HG03432 (cell line): ENCODE measurements around the gene WNK1.

Experiments used
- ATAC-seq: cut with Tn5 transposase; IDR thresholded peaks from one replicate; pipeline ENCODE4 v1.9.1; 2021; ENCODE audit warnings: mild to moderate bottlenecking, moderate library complexity; ENCODE audit not compliant: unreplicated experiment

WNK1 gene

DNA sequence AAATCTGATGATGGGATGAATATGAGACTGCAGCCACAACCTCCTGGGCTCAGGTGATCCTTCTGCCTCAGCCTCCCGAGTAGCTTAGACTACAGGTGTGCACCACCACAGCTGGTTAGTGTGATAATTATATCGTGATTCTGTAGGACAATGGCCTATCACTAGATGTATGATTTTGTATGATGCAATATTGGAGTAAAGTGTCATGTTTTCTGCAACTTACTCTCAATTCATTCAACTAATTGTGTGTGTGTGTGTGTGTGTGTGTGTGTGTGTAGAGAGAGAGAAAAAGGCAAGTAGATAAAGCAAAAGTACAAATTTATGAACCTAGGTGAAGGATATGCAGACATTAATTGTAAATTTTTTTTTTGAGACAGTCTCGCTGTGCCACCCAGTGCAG, 186.4 kb downstream of the WNK1 start:
- no peak for ATAC-seq

DNA sequence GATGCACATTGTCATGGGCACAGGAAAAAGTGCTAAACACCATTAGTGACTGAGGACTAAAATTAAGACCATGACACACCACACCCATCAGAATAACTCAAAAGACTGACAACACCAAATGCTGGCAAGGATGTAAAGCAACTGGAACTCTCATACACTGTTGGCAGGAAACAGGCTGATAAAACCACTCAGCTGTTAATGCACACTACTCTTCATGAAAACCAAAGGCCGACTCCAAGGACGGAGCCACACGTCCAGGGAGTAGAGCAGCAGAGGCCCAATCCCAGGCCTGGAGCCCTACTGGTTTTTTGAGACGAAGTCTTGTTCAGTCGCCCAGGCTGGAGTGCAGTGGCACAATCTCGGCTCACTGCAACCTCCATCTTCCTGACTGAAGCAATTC, 190.7 kb downstream of the WNK1 start:
- ATAC-seq = no peak

DNA sequence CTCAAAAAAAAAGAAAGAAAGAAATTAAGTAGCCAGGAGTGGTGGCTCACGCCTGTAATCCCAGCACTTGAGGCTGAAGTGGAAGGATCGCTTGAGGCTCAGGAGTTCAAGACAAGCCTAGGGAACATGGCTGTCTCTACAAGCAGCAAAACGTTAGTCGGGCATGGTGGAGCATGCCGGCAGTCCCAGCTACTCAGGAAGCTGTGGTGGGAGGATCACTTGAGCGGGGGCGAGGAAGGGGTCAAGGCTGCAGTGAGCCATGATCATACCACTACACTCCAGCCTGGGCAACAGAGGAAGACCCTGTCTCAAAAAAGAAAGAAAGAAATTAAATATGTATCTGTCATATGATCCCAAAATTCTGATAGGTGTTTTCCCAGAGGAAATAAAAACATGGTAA, 191.8 kb downstream of the WNK1 start:
- ATAC-seq = no peak

DNA sequence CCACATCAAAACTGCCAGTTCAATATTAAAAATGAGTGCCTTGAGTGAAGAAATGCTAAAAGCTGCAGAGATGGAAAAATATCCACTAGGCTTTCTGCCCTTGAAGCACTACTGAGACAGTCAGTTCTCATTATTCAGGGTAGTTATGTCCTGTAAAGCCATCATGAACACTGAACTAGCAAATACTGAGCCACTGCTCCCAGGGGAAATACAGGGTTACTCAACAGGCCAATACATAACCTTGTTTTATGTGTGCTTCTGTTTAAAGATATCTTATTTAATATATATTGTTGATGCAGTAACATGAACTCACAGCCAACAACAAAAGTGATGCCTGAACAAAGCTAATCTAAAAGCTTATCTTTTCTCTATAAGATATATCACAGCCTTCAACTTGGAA, 193.8 kb downstream of the WNK1 start:
- no peak for ATAC-seq

DNA sequence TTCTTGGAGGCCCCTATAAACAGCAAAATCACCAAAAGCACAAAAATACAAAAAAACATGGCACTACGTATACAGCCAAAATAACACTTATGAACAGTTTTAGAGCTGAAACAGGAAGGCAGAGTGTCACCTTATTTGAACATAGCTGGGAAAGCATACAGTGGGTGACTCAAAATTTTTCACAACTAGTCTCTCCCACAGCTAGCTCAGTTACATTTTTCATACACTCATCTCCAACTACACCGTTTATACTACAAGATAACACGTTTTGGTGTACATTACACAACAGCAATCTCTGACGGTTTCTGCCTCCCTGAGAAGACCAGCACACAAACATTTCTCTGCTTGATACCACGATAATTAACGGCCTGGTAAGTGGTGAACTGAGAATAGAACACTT, 194.3 kb downstream of the WNK1 start:
- ATAC-seq = no peak

DNA sequence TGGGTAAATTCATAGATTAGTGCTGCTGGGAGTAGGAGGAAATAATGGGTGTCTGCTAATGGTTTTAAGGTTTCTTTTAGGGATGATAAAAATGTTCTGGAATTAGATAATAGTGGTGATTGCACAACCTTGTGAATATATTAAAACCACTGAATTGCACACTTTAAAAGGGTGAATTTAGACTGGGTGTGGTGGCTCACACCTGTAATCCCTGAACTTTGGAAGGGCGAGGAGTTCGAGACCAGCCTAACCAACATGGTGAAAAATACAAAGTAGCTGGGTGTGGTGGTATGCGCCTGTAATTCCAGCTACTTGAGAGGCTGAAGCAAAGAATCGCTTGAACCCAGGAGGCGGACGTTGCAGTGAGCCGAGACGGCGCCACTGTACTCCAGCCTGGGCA, 195.9 kb downstream of the WNK1 start:
- ATAC-seq = no peak

DNA sequence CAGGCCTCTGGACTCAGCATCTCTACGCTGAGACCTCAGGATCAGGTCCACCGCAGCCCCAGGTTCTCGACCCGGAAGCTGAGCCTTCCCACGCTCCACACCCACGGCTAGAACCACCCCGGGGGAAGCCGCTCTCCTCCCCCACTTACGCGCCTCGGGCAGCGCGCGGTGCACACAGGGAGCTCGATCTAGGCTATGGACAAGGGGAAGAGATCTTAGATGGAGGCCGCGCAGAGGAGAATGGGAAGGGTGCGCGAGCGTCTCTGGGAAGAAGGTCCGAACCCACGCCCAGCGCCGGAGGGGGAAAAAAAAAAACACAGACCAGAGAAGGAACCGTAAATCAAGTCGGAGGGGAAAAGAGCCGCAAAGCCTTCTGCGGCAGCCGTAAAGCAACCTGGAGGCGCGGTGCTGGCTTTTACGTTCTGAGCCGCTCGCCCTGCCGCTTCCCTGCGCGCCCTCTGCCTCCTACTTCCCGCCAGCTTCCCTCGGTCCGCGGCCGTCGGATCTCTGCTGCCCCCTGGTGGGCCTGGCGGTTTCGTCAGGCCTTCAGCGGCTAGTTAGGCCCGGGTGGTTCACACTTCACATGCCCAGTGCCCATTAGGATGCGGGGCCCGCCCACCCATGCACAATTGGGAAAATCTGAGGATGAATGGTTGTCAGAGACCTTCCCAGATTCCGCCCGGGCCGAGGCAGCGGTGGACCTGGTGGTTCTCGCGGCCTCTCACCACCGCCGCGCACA, 197.2 kb downstream of the WNK1 start, which contains the start of gene RAD52:
Gene RAD52, minus strand, starts transcription at position 242 of the 739 bp plus-strand sequence. CDS start 16,636 bp downstream, outside the sequence.
- ATAC-seq = peak; percentile 81

DNA sequence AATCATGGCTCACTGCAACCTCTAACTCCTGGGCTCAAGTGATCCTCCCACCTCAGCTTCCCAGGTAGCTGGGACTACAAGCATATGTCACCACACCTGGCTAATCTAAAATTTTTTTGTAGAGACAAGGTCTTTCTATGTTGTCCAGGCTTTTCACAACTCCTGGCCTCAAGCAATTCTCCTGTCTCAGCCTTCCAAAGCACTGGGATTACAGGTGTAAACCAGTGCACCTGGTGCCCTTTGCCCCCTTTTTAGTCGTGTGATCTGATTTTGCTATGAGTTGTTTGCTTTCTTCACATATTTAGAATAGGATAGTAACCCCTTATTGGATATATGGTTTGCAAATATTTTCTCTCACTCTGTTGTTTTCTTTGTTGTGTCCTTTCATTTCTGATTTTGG, 198.8 kb downstream of the WNK1 start:
- no peak for ATAC-seq

DNA sequence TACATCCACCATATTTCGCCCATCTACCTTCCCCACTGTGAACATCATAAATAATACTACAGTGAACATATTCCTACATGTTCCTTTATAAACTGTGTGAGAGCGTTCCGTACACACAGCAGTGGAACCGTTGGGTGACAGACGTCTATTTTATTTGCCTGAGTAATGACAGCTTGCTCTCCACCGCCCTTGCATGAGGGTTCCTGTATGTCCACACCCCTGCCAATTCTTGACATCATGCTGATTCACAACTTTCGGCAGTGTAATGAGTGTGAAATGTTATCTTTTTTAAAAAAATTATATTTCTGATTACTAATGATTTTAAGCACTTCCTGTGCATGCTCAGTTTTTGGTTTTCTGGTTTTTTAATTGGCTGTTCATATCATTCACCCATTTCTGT, 201.4 kb downstream of the WNK1 start:
- no peak for ATAC-seq

DNA sequence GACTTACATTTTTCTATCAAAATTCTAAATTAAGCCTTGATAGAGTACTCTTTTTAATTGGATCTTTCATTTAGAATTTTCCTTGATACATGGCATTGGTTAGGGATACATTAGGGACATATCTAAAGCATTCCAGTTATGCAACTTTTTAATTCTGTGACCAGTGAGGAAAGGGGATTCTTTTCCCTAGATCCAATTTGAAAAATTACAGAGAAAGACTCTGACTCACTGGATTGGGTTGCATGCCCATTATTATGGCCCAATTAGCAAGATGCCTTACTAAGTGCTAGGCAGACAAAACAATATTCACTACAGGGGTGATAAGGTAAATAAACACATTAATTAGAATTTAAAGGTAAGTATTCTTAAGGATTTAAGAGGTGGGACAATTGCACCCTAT, 202.4 kb downstream of the WNK1 start:
- no peak for ATAC-seq

DNA sequence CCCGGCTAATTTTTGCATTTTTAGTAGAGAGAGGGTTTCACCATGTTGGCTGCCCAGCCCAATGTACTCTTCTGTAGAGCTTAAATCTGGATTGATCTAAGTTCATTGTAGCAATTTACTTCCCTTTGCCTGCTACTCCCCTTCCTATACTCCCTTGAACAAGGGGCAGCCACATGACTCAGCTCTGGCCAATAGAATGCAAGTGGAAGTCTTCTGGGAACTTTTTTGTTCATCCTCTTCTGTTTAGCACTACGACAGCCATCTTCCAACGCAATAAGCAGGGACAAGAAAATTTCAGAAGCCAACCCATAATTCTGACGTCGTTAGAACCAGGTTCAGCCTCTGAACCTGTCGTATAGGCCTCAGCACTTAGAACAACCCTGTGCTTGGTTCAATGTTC, 203.6 kb downstream of the WNK1 start:
- ATAC-seq = no peak

DNA sequence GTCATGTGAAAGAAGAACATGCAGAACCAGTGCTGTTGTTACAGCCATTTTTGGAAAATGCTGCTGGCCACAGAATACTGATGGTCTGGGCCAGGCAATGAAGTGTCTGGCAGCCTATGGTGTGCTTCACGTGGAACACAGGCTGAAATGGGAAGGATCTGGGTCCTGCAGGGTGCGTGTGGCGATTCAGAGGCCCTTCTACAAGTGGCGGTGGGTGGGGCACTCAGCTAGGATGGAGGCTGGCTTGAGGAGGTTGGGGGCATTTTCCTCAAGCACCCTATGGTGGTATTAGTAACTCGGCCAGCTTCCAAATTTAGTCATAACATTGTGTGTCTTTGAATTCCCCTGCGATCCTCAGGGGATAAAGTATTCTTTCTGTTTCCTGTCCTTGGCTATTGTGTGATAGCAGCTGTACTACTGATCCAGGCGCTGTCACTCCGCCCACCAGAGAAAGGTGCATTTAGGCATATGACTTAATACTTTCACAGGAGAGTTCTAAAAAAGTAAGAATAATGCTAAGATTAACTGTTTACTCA, 206.3 kb downstream of the WNK1 start:
- peak; percentile 80 for ATAC-seq
